ENCODE data around the gene TP53. TPM values are rescaled to one million over a fixed set of nuclear protein-coding genes. Genes with fewer than 3 reads are reported as not detected.

The TP53 gene
- total RNA-seq, 1 donor from 2014 or later, result 49.4 TPM

DNA sequence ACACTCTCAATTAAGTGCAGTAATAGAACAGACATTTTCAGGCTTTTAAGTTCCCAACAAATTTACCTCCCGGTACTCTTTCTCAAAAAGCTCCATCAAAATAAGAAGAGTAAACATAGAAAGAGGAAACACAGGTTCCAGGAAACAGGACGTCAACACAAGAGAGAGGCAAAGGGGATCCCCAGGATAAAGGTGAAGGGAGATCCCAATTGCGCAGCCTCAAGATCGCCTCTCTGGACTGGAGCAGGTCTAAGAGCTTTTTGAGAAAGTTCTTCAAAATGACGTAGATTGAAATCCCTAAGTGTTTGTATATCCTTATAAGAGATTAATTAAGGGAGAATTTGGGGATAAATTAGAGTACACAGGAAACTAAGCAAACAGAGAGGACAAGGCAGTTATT lies 68.7 kb downstream of the TP53 start:
- DNase-seq (ENCODE audit: low read depth), result no peak
- H3K4me3 ChIP-seq (ENCODE audit: low read depth, low read length), result no peak overlapping the region
- TF ChIP-seq, protein P1, sequence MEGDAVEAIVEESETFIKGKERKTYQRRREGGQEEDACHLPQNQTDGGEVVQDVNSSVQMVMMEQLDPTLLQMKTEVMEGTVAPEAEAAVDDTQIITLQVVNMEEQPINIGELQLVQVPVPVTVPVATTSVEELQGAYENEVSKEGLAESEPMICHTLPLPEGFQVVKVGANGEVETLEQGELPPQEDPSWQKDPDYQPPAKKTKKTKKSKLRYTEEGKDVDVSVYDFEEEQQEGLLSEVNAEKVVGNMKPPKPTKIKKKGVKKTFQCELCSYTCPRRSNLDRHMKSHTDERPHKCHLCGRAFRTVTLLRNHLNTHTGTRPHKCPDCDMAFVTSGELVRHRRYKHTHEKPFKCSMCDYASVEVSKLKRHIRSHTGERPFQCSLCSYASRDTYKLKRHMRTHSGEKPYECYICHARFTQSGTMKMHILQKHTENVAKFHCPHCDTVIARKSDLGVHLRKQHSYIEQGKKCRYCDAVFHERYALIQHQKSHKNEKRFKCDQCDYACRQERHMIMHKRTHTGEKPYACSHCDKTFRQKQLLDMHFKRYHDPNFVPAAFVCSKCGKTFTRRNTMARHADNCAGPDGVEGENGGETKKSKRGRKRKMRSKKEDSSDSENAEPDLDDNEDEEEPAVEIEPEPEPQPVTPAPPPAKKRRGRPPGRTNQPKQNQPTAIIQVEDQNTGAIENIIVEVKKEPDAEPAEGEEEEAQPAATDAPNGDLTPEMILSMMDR (conservative IDR thresholded peaks at IDR 0.05; ENCODE audit: low read depth, low read length), result no peak

Other genes starting within 250 kb of the TP53 start
- 0.51 and 11.5 TPM in 2 replicates for gene FGF11, start 248.0 kb downstream of the TP53 start, total RNA-seq
- gene CHRNB1, start 242.4 kb downstream of the TP53 start, total RNA-seq, result 21.3 and 30.7 TPM in 2 replicates
- gene ZBTB4, start 207.9 kb downstream of the TP53 start, total RNA-seq, result 17.9 and 24.6 TPM in 2 replicates
- gene SLC35G6, start 206.0 kb downstream of the TP53 start, total RNA-seq, result not detected in 2 replicates
- 30.3 and 30.5 TPM in 2 replicates for gene POLR2A, start 203.1 kb downstream of the TP53 start, total RNA-seq
- gene TNFSF12, start 138.4 kb downstream of the TP53 start, total RNA-seq, result 25.2 and 31.8 TPM in 2 replicates
- gene TNFSF13, start 128.7 kb downstream of the TP53 start, total RNA-seq, result 5.2 and 6.4 TPM in 2 replicates
- 62.9 and 113 TPM in 2 replicates for gene SENP3, start 125.6 kb downstream of the TP53 start, total RNA-seq
- gene CD68, start 107.9 kb downstream of the TP53 start, total RNA-seq, result 10.7 and 16.7 TPM in 2 replicates
- gene MPDU1, start 103.6 kb downstream of the TP53 start, total RNA-seq, result 236 and 272 TPM in 2 replicates
- 18.7 and 19.0 TPM in 2 replicates for gene SOX15, start 97.4 kb downstream of the TP53 start, total RNA-seq
- gene FXR2, start 72.6 kb downstream of the TP53 start, total RNA-seq, result 49.9 and 53.6 TPM in 2 replicates
- 32.6 and 43.4 TPM in 2 replicates for gene SAT2, start 59.7 kb downstream of the TP53 start, total RNA-seq
- not detected in 2 replicates for gene SHBG, start 57.4 kb downstream of the TP53 start, total RNA-seq
- not detected in 2 replicates for gene ATP1B2, start 36.6 kb downstream of the TP53 start, total RNA-seq
- 14.9 and 41.6 TPM in 2 replicates for gene WRAP53, start 987 bp upstream of the TP53 start, total RNA-seq
- gene EFNB3, start 17.7 kb upstream of the TP53 start, total RNA-seq, result 0.94 and 1.7 TPM in 2 replicates
- not detected in 2 replicates for gene DNAH2, start 30.3 kb upstream of the TP53 start, total RNA-seq
- 1.9 and 2.7 TPM in 2 replicates for gene KDM6B, start 146.7 kb upstream of the TP53 start, total RNA-seq
- 7.3 and 19.8 TPM in 2 replicates for gene TMEM88, start 167.6 kb upstream of the TP53 start, total RNA-seq
- gene NAA38, start 170.1 kb upstream of the TP53 start, total RNA-seq, result 108 and 146 TPM in 2 replicates
- 5.1 and 5.9 TPM in 2 replicates for gene CYB5D1, start 170.5 kb upstream of the TP53 start, total RNA-seq
- gene CHD3, start 201.3 kb upstream of the TP53 start, total RNA-seq, result 30.3 and 40.7 TPM in 2 replicates
- gene RNF227, start 228.8 kb upstream of the TP53 start, total RNA-seq, result 0.35 and 0.65 TPM in 2 replicates
- 0.06 and 1.2 TPM in 2 replicates for gene KCNAB3, start 242.4 kb upstream of the TP53 start, total RNA-seq
- 76.1 and 95.3 TPM in 2 replicates for gene TRAPPC1, start 244.5 kb upstream of the TP53 start, total RNA-seq
- gene CNTROB, start 244.7 kb upstream of the TP53 start, total RNA-seq, result 26.8 and 44.9 TPM in 2 replicates

Data from epithelial cell of proximal tubule (primary cell).